ENCODE results near the gene PRPF18.
"Not testable (repeated sequence)": the region's sequence is repeated elsewhere in the genome, so short reads cannot be mapped to it uniquely, and the experiment has no call there.

PRPF18 gene

GRCh38 chr10:13586676-13587355 is at the start of gene PRPF18:
PRPF18 (plus strand) TSS chr10:13586965; CDS start chr10:13587087, 122 bp downstream.
- DNase-seq, result peak; percentile 87

GRCh38 chr10:13537985-13538384 is 48.8 kb upstream of the PRPF18 start:
- DNase-seq, result not testable (repeated sequence)

- DNase-seq, result no peak
Measured at GRCh38 chr10:13542533-13542932, 44.2 kb upstream of the PRPF18 start.

- DNase-seq, result no peak
Measured at GRCh38 chr10:13550802-13551201, 36.0 kb upstream of the PRPF18 start.

- DNase-seq, result peak; percentile 29
Measured at GRCh38 chr10:13555884-13556510, 30.8 kb upstream of the PRPF18 start.

- DNase-seq, result no peak
Measured at GRCh38 chr10:13559124-13559700, 27.6 kb upstream of the PRPF18 start.

GRCh38 chr10:13560597-13560996 is 26.2 kb upstream of the PRPF18 start:
- DNase-seq, result no peak

- no peak for DNase-seq
Measured at GRCh38 chr10:13563481-13564445, 23.0 kb upstream of the PRPF18 start.

GRCh38 chr10:13564576-13564975 is 22.2 kb upstream of the PRPF18 start:
- no peak for DNase-seq

GRCh38 chr10:13567030-13567429 is 19.7 kb upstream of the PRPF18 start:
- no peak for DNase-seq

- DNase-seq, result no peak
Measured at GRCh38 chr10:13571541-13571940, 15.2 kb upstream of the PRPF18 start.

GRCh38 chr10:13573960-13574359 is 12.8 kb upstream of the PRPF18 start:
- DNase-seq, result no peak

GRCh38 chr10:13585195-13585751 is 1.5 kb upstream of the PRPF18 start:
- DNase-seq, result no peak

GRCh38 chr10:13585943-13586342 is 822 bp upstream of the PRPF18 start:
- no peak for DNase-seq

GRCh38 chr10:13587391-13587790 is 626 bp downstream of the PRPF18 start:
- no peak for DNase-seq

- no peak for DNase-seq
Measured at GRCh38 chr10:13589316-13589715, 2.6 kb downstream of the PRPF18 start.

GRCh38 chr10:13590886-13591285 is 4.1 kb downstream of the PRPF18 start:
- DNase-seq, result no peak

- no peak for DNase-seq
Measured at GRCh38 chr10:13592306-13592705, 5.5 kb downstream of the PRPF18 start.

GRCh38 chr10:13593535-13593934 is 6.8 kb downstream of the PRPF18 start:
- no peak for DNase-seq

- DNase-seq, result no peak
Measured at GRCh38 chr10:13594641-13595040, 7.9 kb downstream of the PRPF18 start.

- no peak for DNase-seq
Measured at GRCh38 chr10:13597909-13598308, 11.1 kb downstream of the PRPF18 start.

GRCh38 chr10:13604357-13605040 is 17.7 kb downstream of the PRPF18 start:
- DNase-seq, result no peak
